Mucosa of descending colon (tissue), 3 donors: ENCODE results near the gene KCNF1. TPM values are rescaled to one million over a fixed set of nuclear protein-coding genes. Genes with fewer than 3 reads are reported as not detected.

Experiments used
- ATAC-seq: fragments of 200-7000 bp; cut with Tn5 transposase; one replicate; pipeline ENCODE4 v1.9.1; 2020; ENCODE audit warnings: mild to moderate bottlenecking, moderate library complexity
- DNase-seq, 3 donors: peaks; one replicate each; pipeline ENCODE4 v3.0.0-alpha.2; 2020
- H3K36me3 ChIP-seq: fragments of 200-600 bp; one replicate; pipeline ENCODE4 v1.8.0; 2021; ENCODE audit warnings: low read depth, mild to moderate bottlenecking
- H3K4me1 ChIP-seq: fragments of 200-600 bp; one replicate; pipeline ENCODE4 v1.8.0; 2021; ENCODE audit warnings: low read depth, mild to moderate bottlenecking
- H3K4me3 ChIP-seq: fragments of 200-600 bp; one replicate; pipeline ENCODE4 v1.8.0; 2021; ENCODE audit warnings: mild to moderate bottlenecking
- H3K9me3 ChIP-seq: fragments of 200-600 bp; one replicate; pipeline ENCODE4 v1.8.0; 2021; ENCODE audit warnings: mild to moderate bottlenecking
- CTCF ChIP-seq: fragments of 200-600 bp; IDR thresholded peaks from one replicate; pipeline ENCODE4 v1.8.0; 2022; ENCODE audit warnings: antibody characterized with exemption, mild to moderate bottlenecking
- intact Hi-C, 2 donors: fragments of 100-400 bp; cut with DNase I in 1 of 2; cut with micrococcal nuclease in 1 of 2; formaldehyde crosslinking; loops; one replicate each; pipeline versions ENCODE4 v1.11.0 to v1.11.1; 2022; cut with DNase I, micrococcal nuclease
- total RNA-seq, 3 donors: library from RNA; stranded (reverse); fragmentation: NEBNext Ultra II Directional in 2 of 3; extraction: Animal tissue kit (Norgen Biotek cat#: 25700) in 2 of 3; gene quantifications; one replicate each; pipeline versions ENCODE4 v1.2.1 to v1.2.4, GENCODE V29; 2021 to 2023
- donor health status: DM: no; HTN: no; CAD: no; lungs with moderate emphysema.
- donor health status: DM: no; HTN: no; CAD: no.
- donor health status: DM: no; HTN: yes; CAD: no.

Gene KCNF1
- total RNA-seq, 3 donors from 2014 or later: 0.32 to 0.99 (median 0.78) TPM

- peak; percentile 38 to 60 (median 51) for DNase-seq
These were observed 34.1 kb upstream of the KCNF1 start for GRCh38 chr2:10877651-10878111.

GRCh38 chr2:10878268-10878915 lies 33.3 kb upstream of the KCNF1 start:
- TF ChIP-seq CTCF: no peak
- intact Hi-C loops: no loop called here
- H3K36me3 ChIP-seq: no peaks in the 10 kb centered on the region
- DNase-seq (no peak), ATAC-seq (no peak)
- H3K4me3 ChIP-seq: no peak overlapping the region
- peaks cover 18% of the 10 kb centered on the region for H3K4me1 ChIP-seq
- H3K9me3 ChIP-seq: no peaks in the 10 kb centered on the region

More at GRCh38 chr2:10877651-10878111, 34.1 kb upstream of the KCNF1 start:
- intact Hi-C loops: no loop called here
- ATAC-seq: peak; percentile 65
- Histone ChIP-seq H3K4me3 (no peak overlapping the region), H3K4me1 (peaks cover 15% of the 10 kb centered on the region), H3K9me3 (no peaks in the 10 kb centered on the region), H3K36me3 (no peaks in the 10 kb centered on the region)
- no peak for TF ChIP-seq CTCF

- Histone ChIP-seq H3K9me3 (no peaks in the 10 kb centered on the region), H3K4me1 (peaks cover 26% of the 10 kb centered on the region), H3K36me3 (no peaks in the 10 kb centered on the region), H3K4me3 (no peak overlapping the region)
- intact Hi-C loops: no loop called here
- ATAC-seq (no peak), DNase-seq (no peak)
- no peak for TF ChIP-seq CTCF
These were observed 32.6 kb upstream of the KCNF1 start for GRCh38 chr2:10879159-10879558.

- no peak for DNase-seq
- ATAC-seq: no peak
- Histone ChIP-seq H3K4me3 (no peak overlapping the region), H3K36me3 (no peaks in the 10 kb centered on the region), H3K9me3 (no peaks in the 10 kb centered on the region), H3K4me1 (peaks cover 30% of the 10 kb centered on the region)
- TF ChIP-seq CTCF: no peak
- intact Hi-C loops: no loop called here
These were observed 31.8 kb upstream of the KCNF1 start for GRCh38 chr2:10879624-10880585.

GRCh38 chr2:10880586-10881321 lies 31.0 kb upstream of the KCNF1 start:
- intact Hi-C loops: no loop called here
- TF ChIP-seq CTCF: no peak
- Histone ChIP-seq H3K36me3 (no peaks in the 10 kb centered on the region), H3K4me3 (no peak overlapping the region), H3K9me3 (no peaks in the 10 kb centered on the region), H3K4me1 (peaks cover 38% of the 10 kb centered on the region)
- DNase-seq: no peak
- ATAC-seq: no peak
